K562 (cell line): ENCODE data around the gene RPL10A. TPM values are rescaled to one million over a fixed set of nuclear protein-coding genes. Genes with fewer than 3 reads are reported as not detected.

Source experiments
- ARNT ChIP-seq, 2 experiments: fragments of 450-650 bp; IDR thresholded peaks; 2 replicates each; pipeline ENCODE4 v1.6.1; 2016; ENCODE audit warnings: mild to moderate bottlenecking in 1 of 2
- E2F4 ChIP-seq: sonication (generic); formaldehyde crosslinking; IDR thresholded peaks from 2 replicates; pipeline ENCODE4 v1.8.0; 2022; ENCODE audit warnings: mild to moderate bottlenecking, low read depth, missing genetic modification reagents
- FOXK1 ChIP-seq: sonication (generic); formaldehyde crosslinking; IDR thresholded peaks from 2 replicates; pipeline ENCODE4 v1.8.0; 2022; ENCODE audit warnings: missing genetic modification reagents, mild to moderate bottlenecking, borderline replicate concordance
- GABPA ChIP-seq: fragments of 200-800 bp; sonication (Bioruptor generic); conservative IDR thresholded peaks from 2 replicates; pipeline ENCODE4 v1.6.1; 2016; ENCODE audit warnings: low read depth, missing genetic modification characterization, missing compliant biosample characterization
- MAZ ChIP-seq, 2 experiments: fragments of 450-650 bp in 1 of 2; sonication (generic) in 1 of 2; formaldehyde crosslinking; IDR thresholded peaks in 1 of 2; conservative IDR thresholded peaks in 1 of 2; 2 replicates each; pipeline versions ENCODE4 v1.4.0 to v1.5.0; 2020; ENCODE audit warnings: mild to moderate bottlenecking in 1 of 2, missing genetic modification reagents in 1 of 2
- MTA3 ChIP-seq: fragments of 450-650 bp; formaldehyde crosslinking; IDR thresholded peaks from 2 replicates; pipeline ENCODE4 v1.6.1; 2017; ENCODE audit warnings: mild to moderate bottlenecking, borderline replicate concordance
- MXD1 ChIP-seq: fragments of 250-450 bp; sonication (Bioruptor Pico); IDR thresholded peaks from 2 replicates; pipeline ENCODE4 v1.8.0; 2021; ENCODE audit warnings: borderline replicate concordance, mild to moderate bottlenecking, moderate library complexity; ENCODE audit not compliant: poor library complexity, severe bottlenecking
- MYC ChIP-seq, 2 experiments: fragments of 250-450 bp in 1 of 2; sonication (Bioruptor Pico) in 1 of 2; IDR thresholded peaks; 2 replicates each; pipeline versions ENCODE4 v1.5.1 to v1.6.1; 2012 to 2021; ENCODE audit warnings: low read depth in 2 of 2, borderline replicate concordance in 1 of 2, improper control_type of control experiment in 1 of 2, low read length in 1 of 2, mild to moderate bottlenecking in 1 of 2, moderate library complexity in 1 of 2
- NFIX ChIP-seq: fragments of 250-450 bp; sonication (Bioruptor Pico); IDR thresholded peaks from 2 replicates; pipeline ENCODE4 v1.4.0; 2020; ENCODE audit warnings: low read depth, mild to moderate bottlenecking, moderate library complexity
- PHTF2 ChIP-seq: fragments of 250-450 bp; sonication (Bioruptor Pico); IDR thresholded peaks from 2 replicates; pipeline ENCODE4 v1.5.0; 2021; ENCODE audit warnings: mild to moderate bottlenecking
- PTBP1 ChIP-seq: fragments of 200-400 bp; formaldehyde crosslinking; IDR thresholded peaks from 2 replicates; pipeline ENCODE4 v1.6.1; 2017; ENCODE audit warnings: low read depth, low read length
- SIRT6 ChIP-seq: IDR thresholded peaks from one replicate; pipeline ENCODE4 v1.6.1; 2012; ENCODE audit warnings: low read depth, mild to moderate bottlenecking, control low read depth, inconsistent platforms, low read length, moderate library complexity
- SRSF1 ChIP-seq: fragments of 200-400 bp; formaldehyde crosslinking; IDR thresholded peaks from 2 replicates; pipeline ENCODE4 v1.6.1; 2017; ENCODE audit warnings: mild to moderate bottlenecking, low read depth, low read length, moderate library complexity
- TCF3 ChIP-seq: sonication (generic); formaldehyde crosslinking; IDR thresholded peaks from 2 replicates; pipeline ENCODE4 v1.4.0; 2020; ENCODE audit warnings: mild to moderate bottlenecking, missing genetic modification reagents
- TOE1 ChIP-seq, 2 experiments: fragments of 450-650 bp in 1 of 2; sonication (generic) in 1 of 2; formaldehyde crosslinking in 1 of 2; IDR thresholded peaks; 2 replicates each; pipeline versions ENCODE4 v1.7.1 to v1.8.0; 2016 to 2022; ENCODE audit warnings: borderline replicate concordance in 2 of 2, mild to moderate bottlenecking in 2 of 2, antibody characterized with exemption in 1 of 2, inconsistent platforms in 1 of 2, low read depth in 1 of 2, missing genetic modification reagents in 1 of 2, moderate library complexity in 1 of 2
- U2AF1 ChIP-seq: fragments of 200-400 bp; formaldehyde crosslinking; optimal IDR thresholded peaks from 2 replicates; pipeline ENCODE3; 2017; ENCODE audit warnings: mild to moderate bottlenecking, low read depth, low read length, moderate library complexity
- ZNF217 ChIP-seq: sonication (generic); formaldehyde crosslinking; IDR thresholded peaks from 2 replicates; pipeline ENCODE4 v1.8.0; 2022; ENCODE audit warnings: mild to moderate bottlenecking, missing genetic modification reagents
- polyA plus RNA-seq, 8 experiments: library from polyadenylated mRNA; depleted of rRNA in 4 of 8; stranded (reverse) in 5 of 8; unstranded in 3 of 8; fragments of >200 nt; fragmentation: Nextera tagmentation in 2 of 8; fragmentation: Illumina TruSeq in 1 of 8; extraction: Ambion mirVana in 2 of 8; extraction: Trizol in 1 of 8; gene quantifications; 2 replicates each; pipeline versions ENCODE4 v1.2.1 to v1.2.3, GENCODE V29; 2011 to 2014; ENCODE audit warnings: inconsistent platforms in 1 of 8, missing spikeins in 1 of 8
- total RNA-seq, 7 experiments: library from RNA; depleted of rRNA in 6 of 7; stranded (reverse); fragments of >200 nt in 6 of 7; fragmentation: Illumina TruSeq in 2 of 7; extraction: Trizol in 2 of 7; gene quantifications; 2 replicates each; pipeline versions ENCODE4 v1.2.1 to v1.2.3, GENCODE V29; 2011 to 2021; ENCODE audit warnings: low replicate concordance in 1 of 7

The RPL10A gene
- total and polyA plus RNA-seq, 9 of the 15 experiments (the other 6 are each of a cell fraction or from before 2014, with no cell fraction given), result 1,589 to 3,237 (median 2,116) TPM

GRCh38 chr6:35468181-35468979, at the start of gene RPL10A (continued):
- no peak for TF ChIP-seq E2F4 (CRISPR knock-in tag)
- TF ChIP-seq NFIX (CRISPR knock-in tag), result 0 out of 2 replicates have a peak, but pooled peaks have one; percentile 3
- peak; percentile 80 to 94 for TF ChIP-seq MAZ (CRISPR knock-in tag; conservative IDR thresholded peaks at IDR 0.05 in 1 of 2, IDR thresholded peaks at IDR 0.05 in 1 of 2)
- TF ChIP-seq ZNF217 (CRISPR knock-in tag), result no peak
- TF ChIP-seq TOE1 (IDR thresholded peaks at IDR 0.05; ENCODE audit: borderline replicate concordance), result peak; percentile 59; the same call in 1 of the 2 replicates
- no peak for TF ChIP-seq TOE1 (CRISPR knock-in tag; IDR thresholded peaks at IDR 0.05; ENCODE audit: borderline replicate concordance, low read depth)
- TF ChIP-seq ARNT (IDR thresholded peaks at IDR 0.05), result no peak
- TF ChIP-seq PTBP1, result 0 out of 2 replicates have a peak, but pooled peaks have one; percentile 24
- peak; percentile 88 for TF ChIP-seq U2AF1
- peak; percentile 100 for TF ChIP-seq MYC (IDR thresholded peaks at IDR 0.05; ENCODE audit: low read depth, low read length)
- peak; percentile 100 for TF ChIP-seq MYC (CRISPR knock-in tag; IDR thresholded peaks at IDR 0.05; ENCODE audit: borderline replicate concordance, low read depth)
- TF ChIP-seq SRSF1, result peak; percentile 92
- peak; percentile 23; the same call in 1 of the 2 replicates for TF ChIP-seq FOXK1 (CRISPR knock-in tag)
- TF ChIP-seq SIRT6, result peak; percentile 94
- peak; percentile 97 for TF ChIP-seq MTA3
- TF ChIP-seq GABPA, result peak; percentile 80
- TF ChIP-seq TCF3 (CRISPR knock-in tag), result peak; percentile 34; the same call in 1 of the 2 replicates
- peak; percentile 96 for TF ChIP-seq MXD1
- no peak for TF ChIP-seq PHTF2
